HepG2 (cell line): Measurements from ENCODE around the gene RNU11. TPM values are rescaled to one million over a fixed set of nuclear protein-coding genes. Genes with fewer than 3 reads are reported as not detected.

Experiments used
- ATAC-seq: fragments of 200-7000 bp; cut with Tn5 transposase; 3 replicates; pipeline ENCODE4 v1.9.1; 2020; ENCODE audit warnings: mild to moderate bottlenecking, moderate library complexity
- BruUV-seq: library from RNA; stranded (reverse); fragments of 400-500 nt; replicated peaks from 2 replicates; lab custom pipeline; 2021; lab: Mats Ljungman, UMichigan
- CTCF ChIA-PET: fragments of 300-600 bp; formaldehyde crosslinking; extraction: SDS; loops from one replicate; lab custom pipeline; 2021; ENCODE audit warnings: low total read pairs, inconsistent platforms, low intra/inter-chr PET ratio; lab: Yijun Ruan, JAX
- POLR2A ChIA-PET: fragments of 350-600 bp; sonication (Branson Sonifier 250); formaldehyde crosslinking; loops from one replicate; lab custom pipeline; 2020; ENCODE audit warnings: antibody characterized with exemption, inconsistent platforms; lab: Yijun Ruan, JAX
- DNase-seq: peaks from one replicate; pipeline ENCODE4 v3.0.0-alpha.2; 2015; ENCODE audit warnings: low spot score
- FAIRE-seq: peaks from 3 replicates; lab custom pipeline; 2011; peaks lifted over from hg19 to GRCh38; lab: Jason Lieb, UNC
- H2AFZ ChIP-seq: one replicate; pipeline ENCODE4 v1.6.1; 2011; ENCODE audit warnings: low read length, inconsistent platforms
- H3K27ac ChIP-seq: fragments of 300-600 bp; 3 replicates; pipeline ENCODE4 v1.8.0; 2011; ENCODE audit warnings: mixed run types, mild to moderate bottlenecking, mixed read lengths, low read length, inconsistent platforms; ENCODE audit not compliant: insufficient read depth; ENCODE audit errors: extremely low read length
- H3K27me3 ChIP-seq, 2 experiments: fragments of 200-600 bp in 1 of 2; 2 replicates in 1 of 2; 3 replicates in 1 of 2; pipeline versions ENCODE4 v1.6.0 to v1.8.0; 2011; ENCODE audit warnings: low read length in 2 of 2, mild to moderate bottlenecking in 2 of 2, moderate library complexity in 2 of 2, inconsistent platforms in 1 of 2; ENCODE audit not compliant: insufficient read depth in 2 of 2, control insufficient read depth in 1 of 2
- H3K36me3 ChIP-seq, 2 experiments: fragments of 200-600 bp in 1 of 2; replicated peaks in 1 of 2; 2 replicates in 1 of 2; 3 replicates in 1 of 2; pipeline versions ENCODE4 v1.5.1 to v1.8.0; 2011; ENCODE audit warnings: low read length in 2 of 2, inconsistent platforms in 1 of 2; ENCODE audit not compliant: insufficient read depth in 2 of 2, control insufficient read depth in 1 of 2
- H3K4me1 ChIP-seq: 2 replicates; pipeline ENCODE4 v1.5.1; 2012; ENCODE audit warnings: low read length, inconsistent platforms; ENCODE audit not compliant: insufficient read depth
- H3K4me2 ChIP-seq: 2 replicates; pipeline ENCODE4 v1.6.0; 2011; ENCODE audit warnings: low read depth, low read length, inconsistent platforms
- H3K4me3 ChIP-seq, 3 experiments: fragments of 200-600 bp in 1 of 3; sonication (generic), shearing (Covaris generic) in 1 of 3; replicated peaks in 1 of 3; 2 replicates each; pipeline ENCODE4 v1.5.1; 2011 to 2016; ENCODE audit warnings: low read length in 3 of 3, inconsistent platforms in 2 of 3, low read depth in 2 of 3, mild to moderate bottlenecking in 2 of 3, control low read depth in 1 of 3, mixed read lengths in 1 of 3; ENCODE audit not compliant: insufficient read depth in 1 of 3
- H3K79me2 ChIP-seq: one replicate; pipeline ENCODE4 v1.6.1; 2011; ENCODE audit warnings: low read length, inconsistent platforms; ENCODE audit not compliant: insufficient read depth
- H3K9ac ChIP-seq: 2 replicates; pipeline ENCODE4 v1.6.0; 2011; ENCODE audit warnings: mild to moderate bottlenecking, low read depth, low read length, inconsistent platforms; ENCODE audit not compliant: insufficient read depth
- H3K9me3 ChIP-seq: 2 replicates; pipeline ENCODE4 v1.5.1; 2012; ENCODE audit warnings: mild to moderate bottlenecking, low read length
- H4K20me1 ChIP-seq: 2 replicates; pipeline ENCODE4 v1.6.0; 2011; ENCODE audit warnings: inconsistent platforms, mild to moderate bottlenecking, low read length, moderate library complexity; ENCODE audit not compliant: insufficient read depth
- MED13 ChIP-seq: sonication (generic); formaldehyde crosslinking; IDR thresholded peaks from 2 replicates; pipeline ENCODE4 v1.5.0; 2020; ENCODE audit warnings: missing genetic modification reagents
- MLLT10 ChIP-seq: sonication (generic); formaldehyde crosslinking; IDR thresholded peaks from 2 replicates; pipeline ENCODE4 v1.4.0; 2020; ENCODE audit warnings: missing genetic modification reagents
- PHB2 ChIP-seq: fragments of 450-650 bp; IDR thresholded peaks from 2 replicates; pipeline ENCODE4 v1.6.1; 2018; ENCODE audit not compliant: partially characterized antibody
- PPARG ChIP-seq: conservative IDR thresholded peaks from 2 replicates; pipeline ENCODE4 v1.6.1; 2016; ENCODE audit warnings: missing biosample characterization, missing genetic modification reagents
- SETDB1 ChIP-seq: sonication (generic); formaldehyde crosslinking; IDR thresholded peaks from 2 replicates; pipeline ENCODE4 v1.5.1; 2020; ENCODE audit warnings: missing genetic modification reagents, mild to moderate bottlenecking, borderline replicate concordance
- SNAPC4 ChIP-seq: sonication (generic); formaldehyde crosslinking; IDR thresholded peaks from 2 replicates; pipeline ENCODE4 v1.4.0; 2020; ENCODE audit warnings: mild to moderate bottlenecking, missing genetic modification reagents
- TAF15 ChIP-seq: fragments of 200-400 bp; formaldehyde crosslinking; IDR thresholded peaks from one replicate; pipeline ENCODE4 v1.6.1; 2018; ENCODE audit warnings: mild to moderate bottlenecking, low read depth, low read length; ENCODE audit not compliant: poor library complexity, severe bottlenecking
- ZBTB7A ChIP-seq: sonication (generic); formaldehyde crosslinking; IDR thresholded peaks from 2 replicates; pipeline ENCODE4 v1.8.0; 2022; ENCODE audit warnings: mild to moderate bottlenecking, missing genetic modification reagents
- ZNF382 ChIP-seq: sonication (generic); formaldehyde crosslinking; IDR thresholded peaks from 2 replicates; pipeline ENCODE4 v1.5.0; 2020; ENCODE audit warnings: missing genetic modification reagents, mild to moderate bottlenecking, borderline replicate concordance
- ZNF557 ChIP-seq: sonication (generic); formaldehyde crosslinking; IDR thresholded peaks from 2 replicates; pipeline ENCODE4 v1.4.0; 2020; ENCODE audit warnings: missing genetic modification reagents
- ZNF616 ChIP-seq: sonication (generic); formaldehyde crosslinking; IDR thresholded peaks from 2 replicates; pipeline ENCODE4 v1.5.0; 2020; ENCODE audit warnings: low read depth, mild to moderate bottlenecking, missing genetic modification reagents
- in situ Hi-C: cut with HindIII; loops from 2 replicates; pipeline ENCODE4 v1.10.0; 2017; ENCODE audit warnings: low pct_unique_long_range_greater_than_20kb; ENCODE audit not compliant: extremely low pct_ligation_motif_present
- intact Hi-C: fragments of 100-400 bp; cut with micrococcal nuclease; formaldehyde crosslinking; loops from one replicate; pipeline ENCODE4 v1.10.0; 2022; ENCODE audit not compliant: unreplicated experiment
- polyA plus RNA-seq, 8 experiments: library from polyadenylated mRNA; depleted of rRNA in 3 of 8; stranded (reverse) in 7 of 8; unstranded in 1 of 8; fragments of >200 nt; fragmentation: Illumina TruSeq in 4 of 8; extraction: Trizol in 4 of 8; gene quantifications; 2 replicates each; pipeline versions ENCODE4 v1.2.1 to v1.2.3, GENCODE V29; 2011 to 2016; ENCODE audit warnings: low read depth in 4 of 8, missing spikeins in 1 of 8, mixed read lengths in 1 of 8; ENCODE audit not compliant: insufficient read depth in 1 of 8
- total RNA-seq, 5 experiments: library from RNA; depleted of rRNA; stranded (reverse); fragments of >200 nt; fragmentation: Illumina TruSeq; extraction: Trizol; gene quantifications; 2 replicates each; pipeline ENCODE4 v1.2.3, GENCODE V29; 2016; ENCODE audit warnings: low read depth in 1 of 5
- TF ChIP-seq, protein P1 (sequence below): sonication (generic); formaldehyde crosslinking; conservative IDR thresholded peaks from 2 replicates; pipeline ENCODE4 v1.4.0; 2020; ENCODE audit warnings: missing genetic modification reagents
- TF ChIP-seq, protein P2 (sequence below): sonication (generic); formaldehyde crosslinking; IDR thresholded peaks from 2 replicates; pipeline ENCODE4 v1.5.1; 2020; ENCODE audit warnings: missing genetic modification reagents, mild to moderate bottlenecking, borderline replicate concordance

RNU11 gene
- total and polyA plus RNA-seq, 2 of the 13 experiments (the other 11 are each of a cell fraction or from before 2014, with no cell fraction given), result not detected

DNA sequence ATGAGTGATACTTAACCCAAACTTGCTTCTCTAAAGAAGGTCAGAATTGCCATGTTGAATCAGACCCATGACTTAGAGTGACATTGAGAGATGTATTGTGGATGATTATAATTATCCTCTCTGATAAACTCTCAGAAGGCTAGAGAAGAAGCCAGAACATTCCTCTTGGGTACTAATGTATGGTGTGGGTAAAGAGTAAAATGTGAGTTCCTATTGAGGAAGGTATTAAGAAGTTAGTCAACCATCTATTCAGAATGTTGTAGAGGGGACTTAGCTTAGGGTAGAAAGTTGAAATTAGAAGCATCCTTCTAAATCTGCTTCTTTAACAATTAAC is 27.5 kb downstream of the RNU11 start:
- Histone ChIP-seq H3K79me2 (no peaks in the 10 kb centered on the region), H3K36me3 (no peaks in the 10 kb centered on the region), H3K9ac (no peak overlapping the region), H3K4me2 (no peak overlapping the region), H3K4me1 (peaks cover 1% of the 10 kb centered on the region; the same call in 1 of the 2 replicates), H3K27me3 (no peaks in the 10 kb centered on the region), H3K9me3 (no peaks in the 10 kb centered on the region), H3K27ac (no peak overlapping the region), H4K20me1 (no peaks in the 10 kb centered on the region), H2AFZ (no peak overlapping the region), H3K4me3 (no peak overlapping the region)
- in situ Hi-C loops, result no loop called here
- no peak for ATAC-seq
- TF ChIP-seq, protein P1, sequence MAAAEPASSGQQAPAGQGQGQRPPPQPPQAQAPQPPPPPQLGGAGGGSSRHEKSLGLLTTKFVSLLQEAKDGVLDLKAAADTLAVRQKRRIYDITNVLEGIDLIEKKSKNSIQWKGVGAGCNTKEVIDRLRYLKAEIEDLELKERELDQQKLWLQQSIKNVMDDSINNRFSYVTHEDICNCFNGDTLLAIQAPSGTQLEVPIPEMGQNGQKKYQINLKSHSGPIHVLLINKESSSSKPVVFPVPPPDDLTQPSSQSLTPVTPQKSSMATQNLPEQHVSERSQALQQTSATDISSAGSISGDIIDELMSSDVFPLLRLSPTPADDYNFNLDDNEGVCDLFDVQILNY, result no peak
- TF ChIP-seq, protein P2, sequence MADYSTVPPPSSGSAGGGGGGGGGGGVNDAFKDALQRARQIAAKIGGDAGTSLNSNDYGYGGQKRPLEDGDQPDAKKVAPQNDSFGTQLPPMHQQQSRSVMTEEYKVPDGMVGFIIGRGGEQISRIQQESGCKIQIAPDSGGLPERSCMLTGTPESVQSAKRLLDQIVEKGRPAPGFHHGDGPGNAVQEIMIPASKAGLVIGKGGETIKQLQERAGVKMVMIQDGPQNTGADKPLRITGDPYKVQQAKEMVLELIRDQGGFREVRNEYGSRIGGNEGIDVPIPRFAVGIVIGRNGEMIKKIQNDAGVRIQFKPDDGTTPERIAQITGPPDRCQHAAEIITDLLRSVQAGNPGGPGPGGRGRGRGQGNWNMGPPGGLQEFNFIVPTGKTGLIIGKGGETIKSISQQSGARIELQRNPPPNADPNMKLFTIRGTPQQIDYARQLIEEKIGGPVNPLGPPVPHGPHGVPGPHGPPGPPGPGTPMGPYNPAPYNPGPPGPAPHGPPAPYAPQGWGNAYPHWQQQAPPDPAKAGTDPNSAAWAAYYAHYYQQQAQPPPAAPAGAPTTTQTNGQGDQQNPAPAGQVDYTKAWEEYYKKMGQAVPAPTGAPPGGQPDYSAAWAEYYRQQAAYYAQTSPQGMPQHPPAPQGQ (CRISPR knock-in tag), result no peak
- TF ChIP-seq MLLT10 (CRISPR knock-in tag) (no peak), ZBTB7A (CRISPR knock-in tag) (no peak), SETDB1 (CRISPR knock-in tag) (no peak), ZNF557 (CRISPR knock-in tag) (no peak), ZNF616 (no peak), ZNF382 (CRISPR knock-in tag) (no peak), SNAPC4 (no peak), PPARG (no peak), MED13 (CRISPR knock-in tag) (no peak), TAF15 (no peak), PHB2 (no peak)
- ChIA-PET CTCF (no interaction called here), POLR2A (interaction anchor here (1.4 kb wide), 1 partner anchor 27 kb away, joined by 4 read pairs; the partner anchor contains the start of gene RNU11)
- intact Hi-C loops, result no loop called here
- DNase-seq, result no peak
- FAIRE-seq, result no peak
- no TSS peak for BruUV-seq
